Astrocyte (in vitro differentiated cells and primary cell): ENCODE data around the gene SPART. TPM values are rescaled to one million over a fixed set of nuclear protein-coding genes. Genes with fewer than 3 reads are reported as not detected.

ENCODE experiments used
- DNase-seq: peaks from one replicate; pipeline ENCODE4 v3.0.0-alpha.2; 2010; ENCODE audit warnings: low read depth
- FAIRE-seq: peaks from 2 replicates; lab custom pipeline; 2011; peaks lifted over from hg19 to GRCh38; lab: Jason Lieb, UNC
- H2AFZ ChIP-seq: 2 replicates; pipeline ENCODE4 v1.6.0; 2012; ENCODE audit warnings: low read depth, low read length, inconsistent platforms
- H3K27ac ChIP-seq: 2 replicates; pipeline ENCODE4 v1.5.1; 2011; ENCODE audit warnings: low read depth, low read length, inconsistent platforms
- H3K27me3 ChIP-seq: 2 replicates; pipeline ENCODE4 v1.6.0; 2011; ENCODE audit warnings: low read length, inconsistent platforms; ENCODE audit not compliant: insufficient read depth
- H3K36me3 ChIP-seq: 2 replicates; pipeline ENCODE4 v1.5.1; 2011; ENCODE audit warnings: low read length, inconsistent platforms; ENCODE audit not compliant: insufficient read depth
- H3K4me1 ChIP-seq: 2 replicates; pipeline ENCODE4 v1.5.1; 2011; ENCODE audit warnings: low read length, inconsistent platforms; ENCODE audit not compliant: insufficient read depth
- H3K4me2 ChIP-seq: 2 replicates; pipeline ENCODE4 v1.6.0; 2012; ENCODE audit warnings: low read length, inconsistent platforms
- H3K4me3 ChIP-seq: 2 replicates; pipeline ENCODE4 v1.5.1; 2011; ENCODE audit warnings: low read depth, mild to moderate bottlenecking, low read length, inconsistent platforms; ENCODE audit not compliant: insufficient read depth
- H3K79me2 ChIP-seq: 2 replicates; pipeline ENCODE4 v1.6.0; 2012; ENCODE audit warnings: mild to moderate bottlenecking, low read length, inconsistent platforms; ENCODE audit not compliant: insufficient read depth
- H3K9ac ChIP-seq: 2 replicates; pipeline ENCODE4 v1.6.0; 2012; ENCODE audit warnings: mild to moderate bottlenecking, low read length, inconsistent platforms
- H3K9me3 ChIP-seq: 2 replicates; pipeline ENCODE4 v1.5.1; 2012; ENCODE audit warnings: low read depth, mild to moderate bottlenecking, low read length, inconsistent platforms; ENCODE audit not compliant: insufficient read depth
- H4K20me1 ChIP-seq: 2 replicates; pipeline ENCODE4 v1.6.0; 2012; ENCODE audit warnings: low read length, inconsistent platforms; ENCODE audit not compliant: insufficient read depth
- H3K27ac Mint-ChIP-seq: one replicate; pipeline ENCODE4 v1.8.0; 2021; ENCODE audit warnings: mild to moderate bottlenecking, mixed read lengths; ENCODE audit not compliant: unreplicated experiment
- H3K27me3 Mint-ChIP-seq: one replicate; pipeline ENCODE4 v1.8.0; 2021; ENCODE audit warnings: low read depth, mixed read lengths; ENCODE audit not compliant: unreplicated experiment
- H3K36me3 Mint-ChIP-seq: one replicate; pipeline ENCODE4 v1.8.0; 2021; ENCODE audit warnings: low read depth, mixed read lengths; ENCODE audit not compliant: unreplicated experiment
- H3K4me1 Mint-ChIP-seq: one replicate; pipeline ENCODE4 v1.8.0; 2021; ENCODE audit warnings: low read depth, mixed read lengths; ENCODE audit not compliant: unreplicated experiment
- H3K4me3 Mint-ChIP-seq: one replicate; pipeline ENCODE4 v1.8.0; 2021; ENCODE audit warnings: mild to moderate bottlenecking, moderate library complexity, mixed read lengths; ENCODE audit not compliant: unreplicated experiment
- H3K9me3 Mint-ChIP-seq: one replicate; pipeline ENCODE4 v1.8.0; 2021; ENCODE audit warnings: mild to moderate bottlenecking, mixed read lengths; ENCODE audit not compliant: unreplicated experiment
- EZH2 ChIP-seq: IDR thresholded peaks from 2 replicates; pipeline ENCODE4 v1.6.1; 2012; ENCODE audit warnings: mild to moderate bottlenecking, low read length, inconsistent platforms; ENCODE audit not compliant: insufficient read depth
- total RNA-seq: library from RNA; stranded (reverse); gene quantifications from 2 replicates; pipeline ENCODE4 v1.2.1, GENCODE V29; 2021
- TF ChIP-seq, protein P1 (sequence below): IDR thresholded peaks from 2 replicates; pipeline ENCODE4 v1.5.1; 2011; ENCODE audit warnings: low read depth, mild to moderate bottlenecking, inconsistent platforms, low read length, moderate library complexity; ENCODE audit not compliant: insufficient read depth

Gene SPART
- total RNA-seq, 1 donor from 2014 or later = 50.6 TPM

DNA sequence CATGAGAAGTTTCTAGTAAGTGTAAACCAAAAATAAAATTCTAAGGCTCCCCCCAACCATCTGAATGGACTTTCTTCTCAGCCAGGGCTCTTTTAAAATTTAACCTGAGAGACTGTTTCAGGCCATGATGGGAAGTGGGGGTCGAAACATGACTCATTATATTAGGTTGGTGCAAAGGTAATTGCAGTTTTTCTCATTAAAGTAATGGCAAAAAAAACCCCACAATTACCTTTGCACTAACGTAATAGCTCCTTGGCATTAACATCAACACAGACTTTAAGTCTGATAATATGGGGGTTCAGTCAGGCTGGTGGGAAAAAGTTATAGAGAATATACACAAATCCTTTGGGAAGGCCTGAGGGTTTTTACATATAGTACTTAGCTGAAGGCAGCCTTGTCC is 9.4 kb upstream of the SPART start:
- TF ChIP-seq, protein P1, sequence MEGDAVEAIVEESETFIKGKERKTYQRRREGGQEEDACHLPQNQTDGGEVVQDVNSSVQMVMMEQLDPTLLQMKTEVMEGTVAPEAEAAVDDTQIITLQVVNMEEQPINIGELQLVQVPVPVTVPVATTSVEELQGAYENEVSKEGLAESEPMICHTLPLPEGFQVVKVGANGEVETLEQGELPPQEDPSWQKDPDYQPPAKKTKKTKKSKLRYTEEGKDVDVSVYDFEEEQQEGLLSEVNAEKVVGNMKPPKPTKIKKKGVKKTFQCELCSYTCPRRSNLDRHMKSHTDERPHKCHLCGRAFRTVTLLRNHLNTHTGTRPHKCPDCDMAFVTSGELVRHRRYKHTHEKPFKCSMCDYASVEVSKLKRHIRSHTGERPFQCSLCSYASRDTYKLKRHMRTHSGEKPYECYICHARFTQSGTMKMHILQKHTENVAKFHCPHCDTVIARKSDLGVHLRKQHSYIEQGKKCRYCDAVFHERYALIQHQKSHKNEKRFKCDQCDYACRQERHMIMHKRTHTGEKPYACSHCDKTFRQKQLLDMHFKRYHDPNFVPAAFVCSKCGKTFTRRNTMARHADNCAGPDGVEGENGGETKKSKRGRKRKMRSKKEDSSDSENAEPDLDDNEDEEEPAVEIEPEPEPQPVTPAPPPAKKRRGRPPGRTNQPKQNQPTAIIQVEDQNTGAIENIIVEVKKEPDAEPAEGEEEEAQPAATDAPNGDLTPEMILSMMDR = no peak
- TF ChIP-seq EZH2 = no peak
- Mint-ChIP-seq H3K4me1 (peaks cover 32% of the 10 kb centered on the region), H3K9me3 (peaks cover 2% of the 10 kb centered on the region), H3K27ac (no peak overlapping the region), H3K36me3 (no peaks in the 10 kb centered on the region), H3K4me3 (no peak overlapping the region), H3K27me3 (no peaks in the 10 kb centered on the region)
- Histone ChIP-seq H3K9me3 (no peaks in the 10 kb centered on the region), H3K27ac (no peak overlapping the region), H3K4me1 (peaks cover 6% of the 10 kb centered on the region), H2AFZ (no peak overlapping the region), H3K9ac (no peak overlapping the region), H3K36me3 (no peaks in the 10 kb centered on the region), H3K27me3 (no peaks in the 10 kb centered on the region), H3K4me2 (no peak overlapping the region), H3K4me3 (no peak overlapping the region), H3K79me2 (no peaks in the 10 kb centered on the region), H4K20me1 (no peaks in the 10 kb centered on the region)
- no peak for FAIRE-seq
- DNase-seq = no peak

DNA sequence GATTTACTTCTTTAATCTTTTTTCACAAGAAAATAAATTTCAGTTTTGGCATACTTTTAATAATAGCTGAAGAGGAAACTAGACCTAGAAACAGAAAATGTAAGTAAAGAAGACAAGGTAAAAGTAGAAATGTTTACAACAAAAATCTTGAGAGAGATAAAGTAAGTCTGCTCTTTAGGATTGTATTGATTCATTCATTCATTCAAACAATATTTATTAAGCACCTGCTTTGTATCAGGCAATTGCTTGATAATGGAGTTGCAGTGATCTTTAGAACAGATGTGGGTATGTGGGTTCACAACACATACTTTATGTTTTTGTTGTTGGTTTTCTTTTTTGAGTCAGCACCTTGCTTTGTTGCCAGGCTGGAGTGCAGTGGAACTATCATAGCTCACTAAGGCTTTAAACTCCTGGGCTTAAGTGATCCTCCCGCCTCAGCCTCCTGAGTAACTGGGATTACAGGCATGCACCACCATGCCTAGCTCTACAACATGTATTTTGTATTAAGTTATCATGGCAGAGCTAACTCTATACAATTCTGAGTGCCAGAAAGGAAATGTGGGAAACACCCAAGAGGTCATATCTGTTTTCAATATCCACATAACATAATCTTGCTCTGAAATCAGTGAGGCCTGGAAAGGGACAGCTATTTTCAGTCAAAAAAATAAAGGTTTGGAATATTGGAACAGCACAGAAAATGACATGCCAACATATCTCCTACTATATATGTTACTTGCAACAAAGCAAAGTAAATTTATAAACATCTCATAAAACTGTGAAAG is 8.8 kb upstream of the SPART start:
- H3K4me1 Mint-ChIP-seq = peaks cover 32% of the 10 kb centered on the region

More for the DNA sequence above, 8.8 kb upstream of the SPART start:
- no peak overlapping the region for H3K4me3 Mint-ChIP-seq
- no peak for FAIRE-seq
- H3K36me3 Mint-ChIP-seq = no peaks in the 10 kb centered on the region
- TF ChIP-seq EZH2 = no peak
- TF ChIP-seq, protein P1 = no peak
- no peak overlapping the region for H3K27ac Mint-ChIP-seq
- no peak overlapping the region for H3K4me3 ChIP-seq
- no peak overlapping the region for H3K4me2 ChIP-seq
- no peak overlapping the region for H3K9ac ChIP-seq
- H3K27me3 ChIP-seq = no peaks in the 10 kb centered on the region
- no peaks in the 10 kb centered on the region for H3K9me3 ChIP-seq
- DNase-seq = no peak
- peaks cover 6% of the 10 kb centered on the region for H3K4me1 ChIP-seq
- H4K20me1 ChIP-seq = no peaks in the 10 kb centered on the region
- H3K27ac ChIP-seq = no peak overlapping the region
- H2AFZ ChIP-seq = no peak overlapping the region
- no peaks in the 10 kb centered on the region for H3K36me3 ChIP-seq
- H3K79me2 ChIP-seq = no peaks in the 10 kb centered on the region
- H3K27me3 Mint-ChIP-seq = no peaks in the 10 kb centered on the region
- peaks cover 2% of the 10 kb centered on the region for H3K9me3 Mint-ChIP-seq
